ENCODE measurements around the gene SLC9A9.

- no peak for TF ChIP-seq CTCF (IDR thresholded peaks at IDR 0.05)
- TF ChIP-seq POLR2A (IDR thresholded peaks at IDR 0.05): no peak
These were observed 129.8 kb downstream of the SLC9A9 start for GRCh38 chr3:143718463-143718862.

Measured in uterus (tissue), 2 donors.